HEK293 (cell line): Measurements from ENCODE around the gene ROR2.

Experiments
- ELK4 ChIP-seq: IDR thresholded peaks from 2 replicates; pipeline ENCODE4 v1.6.1; 2011; ENCODE audit warnings: mild to moderate bottlenecking, low read depth, low read length, borderline replicate concordance
- GFI1B ChIP-seq: fragments of 450-650 bp; formaldehyde crosslinking; IDR thresholded peaks from 2 replicates; pipeline ENCODE4 v1.5.1; 2016; ENCODE audit warnings: missing biosample characterization, missing genetic modification characterization
- GLIS1 ChIP-seq: fragments of 450-650 bp; formaldehyde crosslinking; IDR thresholded peaks from 2 replicates; pipeline ENCODE4 v1.5.1; 2016; ENCODE audit warnings: missing biosample characterization, missing genetic modification characterization
- HIC1 ChIP-seq: fragments of 450-650 bp; formaldehyde crosslinking; IDR thresholded peaks from 2 replicates; pipeline ENCODE4 v1.5.1; 2016; ENCODE audit warnings: missing biosample characterization, missing genetic modification characterization
- KLF7 ChIP-seq: fragments of 450-650 bp; formaldehyde crosslinking; IDR thresholded peaks from 2 replicates; pipeline ENCODE4 v1.5.1; 2016; ENCODE audit warnings: missing biosample characterization, missing genetic modification characterization, borderline replicate concordance
- PATZ1 ChIP-seq: fragments of 450-650 bp; formaldehyde crosslinking; IDR thresholded peaks from 2 replicates; pipeline ENCODE4 v1.5.1; 2016; ENCODE audit warnings: missing biosample characterization, missing genetic modification characterization
- SALL2 ChIP-seq: fragments of 450-650 bp; formaldehyde crosslinking; IDR thresholded peaks from 2 replicates; pipeline ENCODE4 v1.5.0; 2017; ENCODE audit warnings: missing biosample characterization, mild to moderate bottlenecking, missing genetic modification characterization, borderline replicate concordance
- ZBTB17 ChIP-seq: fragments of 450-650 bp; formaldehyde crosslinking; IDR thresholded peaks from 2 replicates; pipeline ENCODE4 v1.5.1; 2016; ENCODE audit warnings: missing biosample characterization, missing genetic modification characterization
- ZFP69B ChIP-seq: fragments of 450-650 bp; formaldehyde crosslinking; IDR thresholded peaks from 2 replicates; pipeline ENCODE4 v1.5.1; 2016; ENCODE audit warnings: missing biosample characterization, missing genetic modification characterization
- ZNF112 ChIP-seq: fragments of 450-650 bp; formaldehyde crosslinking; IDR thresholded peaks from 2 replicates; pipeline ENCODE4 v1.5.0; 2017; ENCODE audit warnings: missing biosample characterization, missing genetic modification characterization
- ZNF121 ChIP-seq: fragments of 450-650 bp; formaldehyde crosslinking; IDR thresholded peaks from 2 replicates; pipeline ENCODE4 v1.5.1; 2016; ENCODE audit warnings: missing biosample characterization, missing genetic modification characterization
- ZNF16 ChIP-seq: fragments of 450-650 bp; formaldehyde crosslinking; IDR thresholded peaks from 2 replicates; pipeline ENCODE4 v1.5.1; 2016; ENCODE audit warnings: low read depth, missing biosample characterization, missing genetic modification characterization
- ZNF169 ChIP-seq: fragments of 450-650 bp; formaldehyde crosslinking; IDR thresholded peaks from 2 replicates; pipeline ENCODE4 v1.5.1; 2016; ENCODE audit warnings: missing biosample characterization, missing genetic modification characterization
- ZNF184 ChIP-seq: fragments of 450-650 bp; IDR thresholded peaks from 2 replicates; pipeline ENCODE4 v1.5.1; 2018; ENCODE audit warnings: missing biosample characterization, mild to moderate bottlenecking, missing genetic modification characterization
- ZNF221 ChIP-seq: fragments of 450-650 bp; formaldehyde crosslinking; IDR thresholded peaks from 2 replicates; pipeline ENCODE4 v1.5.1; 2017; ENCODE audit warnings: missing biosample characterization, missing genetic modification characterization, borderline replicate concordance
- ZNF274 ChIP-seq, 2 experiments: fragments of 200-500 bp in 1 of 2; fragments of 450-650 bp in 1 of 2; sonication (Bioruptor generic) in 1 of 2; formaldehyde crosslinking in 1 of 2; IDR thresholded peaks; 2 replicates each; pipeline versions ENCODE4 v1.5.1 to v1.6.1; 2014 to 2016; ENCODE audit warnings: borderline replicate concordance in 1 of 2, inconsistent platforms in 1 of 2, low read length in 1 of 2, missing biosample characterization in 1 of 2, missing genetic modification characterization in 1 of 2
- ZNF311 ChIP-seq: fragments of 450-650 bp; formaldehyde crosslinking; IDR thresholded peaks from 2 replicates; pipeline ENCODE4 v1.5.1; 2017; ENCODE audit warnings: missing biosample characterization, missing genetic modification characterization, borderline replicate concordance
- ZNF391 ChIP-seq: fragments of 450-650 bp; formaldehyde crosslinking; IDR thresholded peaks from 2 replicates; pipeline ENCODE4 v1.5.1; 2016; ENCODE audit warnings: low read depth, missing biosample characterization, missing genetic modification characterization, borderline replicate concordance
- ZNF449 ChIP-seq: fragments of 450-650 bp; formaldehyde crosslinking; IDR thresholded peaks from 2 replicates; pipeline ENCODE4 v1.5.1; 2017; ENCODE audit warnings: missing biosample characterization, mild to moderate bottlenecking, missing genetic modification characterization, moderate library complexity
- ZNF530 ChIP-seq: fragments of 450-650 bp; formaldehyde crosslinking; IDR thresholded peaks from 2 replicates; pipeline ENCODE4 v1.5.1; 2016; ENCODE audit warnings: low read depth, missing biosample characterization, missing genetic modification characterization
- ZNF561 ChIP-seq: fragments of 450-650 bp; IDR thresholded peaks from 2 replicates; pipeline ENCODE4 v1.5.1; 2018; ENCODE audit warnings: missing biosample characterization, missing genetic modification characterization, borderline replicate concordance
- ZNF571 ChIP-seq: fragments of 450-650 bp; formaldehyde crosslinking; IDR thresholded peaks from 2 replicates; pipeline ENCODE4 v1.5.0; 2017; ENCODE audit warnings: missing biosample characterization, missing genetic modification characterization
- ZNF621 ChIP-seq: fragments of 450-650 bp; formaldehyde crosslinking; IDR thresholded peaks from 2 replicates; pipeline ENCODE4 v1.5.1; 2017; ENCODE audit warnings: missing biosample characterization, missing genetic modification characterization
- ZNF623 ChIP-seq: fragments of 450-650 bp; formaldehyde crosslinking; IDR thresholded peaks from 2 replicates; pipeline ENCODE4 v1.5.1; 2016; ENCODE audit warnings: missing biosample characterization, missing genetic modification characterization
- ZNF629 ChIP-seq: fragments of 450-650 bp; formaldehyde crosslinking; IDR thresholded peaks from 2 replicates; pipeline ENCODE4 v1.5.1; 2017; ENCODE audit warnings: missing biosample characterization, missing genetic modification characterization
- ZNF664 ChIP-seq: fragments of 450-650 bp; formaldehyde crosslinking; IDR thresholded peaks from 2 replicates; pipeline ENCODE4 v1.5.1; 2016; ENCODE audit warnings: missing biosample characterization, missing genetic modification characterization
- ZNF677 ChIP-seq: fragments of 450-650 bp; IDR thresholded peaks from 2 replicates; pipeline ENCODE4 v1.5.0; 2018; ENCODE audit warnings: missing biosample characterization, mild to moderate bottlenecking, missing genetic modification characterization, moderate library complexity
- ZNF707 ChIP-seq: fragments of 450-650 bp; formaldehyde crosslinking; IDR thresholded peaks from 2 replicates; pipeline ENCODE4 v1.5.1; 2016; ENCODE audit warnings: missing biosample characterization, missing genetic modification characterization
- ZNF837 ChIP-seq: fragments of 450-650 bp; formaldehyde crosslinking; IDR thresholded peaks from 2 replicates; pipeline ENCODE4 v1.5.1; 2016; ENCODE audit warnings: missing biosample characterization, missing genetic modification characterization
- ZSCAN16 ChIP-seq: fragments of 450-650 bp; formaldehyde crosslinking; IDR thresholded peaks from 2 replicates; pipeline ENCODE4 v1.5.1; 2016; ENCODE audit warnings: missing biosample characterization, missing genetic modification characterization
- ZSCAN23 ChIP-seq: fragments of 450-650 bp; formaldehyde crosslinking; IDR thresholded peaks from 2 replicates; pipeline ENCODE4 v1.5.1; 2016; ENCODE audit warnings: missing biosample characterization, missing genetic modification characterization
- TF ChIP-seq, protein P1 (sequence below): fragments of 450-650 bp; formaldehyde crosslinking; IDR thresholded peaks from 2 replicates; pipeline ENCODE4 v1.5.1; 2016; ENCODE audit warnings: missing biosample characterization, missing genetic modification characterization

Gene ROR2

DNA sequence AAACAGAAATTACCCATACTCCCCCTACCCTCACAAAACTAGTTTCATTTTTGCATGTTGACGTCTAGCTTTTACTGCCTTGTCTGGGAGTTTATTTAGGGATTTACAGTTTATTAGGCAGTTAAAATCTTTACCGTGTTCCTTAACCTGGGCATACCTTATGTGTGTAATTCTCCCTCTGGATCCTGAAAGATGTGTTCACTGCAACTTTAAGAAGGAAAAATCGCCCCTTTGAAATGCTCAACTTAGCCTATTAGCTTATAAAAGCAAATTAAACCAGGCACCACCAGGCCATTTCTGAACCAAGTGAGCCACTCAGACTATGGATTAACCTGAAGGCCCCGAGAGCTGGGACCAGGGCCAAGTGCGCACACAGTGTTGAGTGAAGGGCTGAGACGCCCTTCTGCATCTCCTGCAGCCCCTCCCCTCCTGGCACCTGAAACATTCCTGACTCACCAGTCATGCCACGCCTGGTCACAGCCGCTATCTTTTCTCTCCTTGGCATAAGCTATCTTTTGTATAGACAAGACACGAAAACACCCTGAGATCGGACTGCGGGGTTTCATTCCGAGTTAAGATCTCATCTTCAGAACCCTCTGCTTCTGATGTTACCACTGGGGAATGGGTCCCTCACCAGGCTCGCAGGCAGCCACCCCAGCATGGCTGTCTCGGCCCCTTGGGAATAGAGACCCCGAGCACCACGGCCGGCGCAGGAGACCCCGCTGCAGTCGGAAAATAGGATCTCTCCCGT lies 111.9 kb downstream of the ROR2 start (continued):
- TF ChIP-seq ZNF561 (tag by site-specific recombination): no peak; the same call in 1 of the 2 replicates
- TF ChIP-seq ZNF184 (tag by site-specific recombination): no peak
- no peak for TF ChIP-seq ZNF311
- 0 out of 2 replicates have a peak, but pooled peaks have one; percentile 17 for TF ChIP-seq GLIS1 (tag by site-specific recombination)
- no peak for TF ChIP-seq ZNF530 (tag by site-specific recombination)
- TF ChIP-seq ZNF677 (tag by site-specific recombination): no peak
- no peak for TF ChIP-seq ZNF274 (IDR thresholded peaks at IDR 0.05; ENCODE audit: low read length)
- no peak for TF ChIP-seq ZNF274 (tag by site-specific recombination; IDR thresholded peaks at IDR 0.05; ENCODE audit: borderline replicate concordance)
- no peak for TF ChIP-seq SALL2 (tag by site-specific recombination)
- no peak for TF ChIP-seq ELK4
- no peak for TF ChIP-seq ZNF121
- TF ChIP-seq GFI1B (tag by site-specific recombination): no peak
- TF ChIP-seq ZNF837: no peak
- no peak for TF ChIP-seq ZNF707 (tag by site-specific recombination)
- no peak for TF ChIP-seq ZNF221 (tag by site-specific recombination)
- no peak for TF ChIP-seq ZNF391 (tag by site-specific recombination)
- no peak for TF ChIP-seq ZSCAN23 (tag by site-specific recombination)
- peak; percentile 52; the same call in 1 of the 2 replicates for TF ChIP-seq ZNF629
- TF ChIP-seq ZNF571 (tag by site-specific recombination): no peak
- TF ChIP-seq ZNF621 (tag by site-specific recombination): no peak
- TF ChIP-seq ZSCAN16 (tag by site-specific recombination): no peak
- no peak for TF ChIP-seq ZNF449 (tag by site-specific recombination)
- no peak for TF ChIP-seq ZNF112 (tag by site-specific recombination)
- peak; percentile 93 for TF ChIP-seq ZFP69B
- no peak for TF ChIP-seq ZNF664 (tag by site-specific recombination)
- peak; percentile 40; the same call in 1 of the 2 replicates for TF ChIP-seq HIC1 (tag by site-specific recombination)
- TF ChIP-seq ZNF169 (tag by site-specific recombination): no peak
- peak; percentile 37; the same call in 1 of the 2 replicates for TF ChIP-seq KLF7 (tag by site-specific recombination)
- no peak for TF ChIP-seq ZNF16 (tag by site-specific recombination)
- no peak for TF ChIP-seq ZNF623
- TF ChIP-seq ZBTB17 (tag by site-specific recombination): peak; percentile 69
- TF ChIP-seq PATZ1: peak; percentile 60; the same call in 1 of the 2 replicates
- TF ChIP-seq, protein P1, sequence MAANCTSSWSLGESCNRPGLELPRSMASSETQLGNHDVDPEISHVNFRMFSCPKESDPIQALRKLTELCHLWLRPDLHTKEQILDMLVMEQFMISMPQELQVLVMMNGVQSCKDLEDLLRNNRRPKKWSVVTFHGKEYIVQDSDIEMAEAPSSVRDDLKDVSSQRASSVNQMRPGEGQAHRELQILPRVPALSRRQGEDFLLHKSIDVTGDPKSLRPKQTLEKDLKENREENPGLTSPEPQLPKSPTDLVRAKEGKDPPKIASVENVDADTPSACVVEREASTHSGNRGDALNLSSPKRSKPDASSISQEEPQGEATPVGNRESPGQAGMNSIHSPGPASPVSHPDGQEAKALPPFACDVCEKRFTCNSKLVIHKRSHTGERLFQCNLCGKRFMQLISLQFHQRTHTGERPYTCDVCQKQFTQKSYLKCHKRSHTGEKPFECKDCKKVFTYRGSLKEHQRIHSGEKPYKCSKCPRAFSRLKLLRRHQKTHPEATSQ: no peak
